GM10266 (cell line): Measurements from ENCODE around the gene PEPD.

Experiments used
- DNase-seq: peaks from one replicate; pipeline ENCODE4 v3.0.0; 2012; ENCODE audit errors: extremely low spot score
- CTCF ChIP-seq: IDR thresholded peaks from 2 replicates; pipeline ENCODE4 v1.5.1; 2012; ENCODE audit warnings: mild to moderate bottlenecking, low read depth; ENCODE audit not compliant: control insufficient read depth, insufficient read depth; ENCODE audit errors: missing control alignments

Gene PEPD

GRCh38 chr19:33422369-33423180 is 99.0 kb downstream of the PEPD start:
- no peak for TF ChIP-seq CTCF
- DNase-seq = no peak

- DNase-seq = no peak
- TF ChIP-seq CTCF = no peak
Observed at GRCh38 chr19:33421368-33421767, 100.2 kb downstream of the PEPD start.

GRCh38 chr19:33420821-33421220 is 100.8 kb downstream of the PEPD start:
- TF ChIP-seq CTCF = no peak
- no peak for DNase-seq

- no peak for TF ChIP-seq CTCF
- no peak for DNase-seq
Observed at GRCh38 chr19:33419788-33420130, 101.8 kb downstream of the PEPD start.

GRCh38 chr19:33418871-33419787 is 102.5 kb downstream of the PEPD start:
- no peak for DNase-seq
- TF ChIP-seq CTCF = no peak

- no peak for DNase-seq
- TF ChIP-seq CTCF = no peak
Observed at GRCh38 chr19:33418461-33418860, 103.1 kb downstream of the PEPD start.

- TF ChIP-seq CTCF = no peak
- no peak for DNase-seq
Observed at GRCh38 chr19:33417751-33418150, 103.8 kb downstream of the PEPD start.
